NCI-H524 treated with DMSO at 0.1 percent for 48 hours (cell line): ENCODE results near the gene CCDC12.
A peak's percentile ranks its signal among the peaks of the same experiment; 100 is the strongest.
"Not testable (repeated sequence)": the region's sequence is repeated elsewhere in the genome, so short reads cannot be mapped to it uniquely, and the experiment has no call there.

Experiments
- DNase-seq: peaks from one replicate; lab custom pipeline; 2025; lab: John Stamatoyannopoulos, UW

CCDC12 gene

GRCh38 chr3:46922426-46922825 is 54.1 kb downstream of the CCDC12 start:
- DNase-seq = no peak

- no peak for DNase-seq
Observed at GRCh38 chr3:46921871-46922271, 54.7 kb downstream of the CCDC12 start.

GRCh38 chr3:46921041-46921440 is 55.5 kb downstream of the CCDC12 start:
- DNase-seq = no peak

- no peak for DNase-seq
Observed at GRCh38 chr3:46918634-46919033, 57.9 kb downstream of the CCDC12 start.

- DNase-seq = no peak
Observed at GRCh38 chr3:46918202-46918601, 58.3 kb downstream of the CCDC12 start.

- DNase-seq = no peak
Observed at GRCh38 chr3:46917257-46917656, 59.3 kb downstream of the CCDC12 start.

- DNase-seq = no peak
Observed at GRCh38 chr3:46916799-46917198, 59.7 kb downstream of the CCDC12 start.

GRCh38 chr3:46916278-46916677 is 60.3 kb downstream of the CCDC12 start:
- no peak for DNase-seq

GRCh38 chr3:46915297-46915822 is 61.2 kb downstream of the CCDC12 start:
- no peak for DNase-seq

- no peak for DNase-seq
Observed at GRCh38 chr3:46914849-46915248, 61.7 kb downstream of the CCDC12 start.

- no peak for DNase-seq
Observed at GRCh38 chr3:46913644-46914043, 62.9 kb downstream of the CCDC12 start.

GRCh38 chr3:46912986-46913385 is 63.6 kb downstream of the CCDC12 start:
- DNase-seq = no peak

- DNase-seq = not testable (repeated sequence)
Observed at GRCh38 chr3:46910914-46911313, 65.6 kb downstream of the CCDC12 start.

- no peak for DNase-seq
Observed at GRCh38 chr3:46910166-46910760, 66.3 kb downstream of the CCDC12 start.

GRCh38 chr3:46909535-46910161 is 66.9 kb downstream of the CCDC12 start:
- DNase-seq = peak; percentile 66

- no peak for DNase-seq
Observed at GRCh38 chr3:46908986-46909534, 67.5 kb downstream of the CCDC12 start.

GRCh38 chr3:46908294-46908985 is 68.1 kb downstream of the CCDC12 start:
- no peak for DNase-seq

- no peak for DNase-seq
Observed at GRCh38 chr3:46907960-46908293, 68.6 kb downstream of the CCDC12 start.

- DNase-seq = no peak
Observed at GRCh38 chr3:46907271-46907670, 69.3 kb downstream of the CCDC12 start.

GRCh38 chr3:46906471-46907058 is 70.0 kb downstream of the CCDC12 start:
- DNase-seq = no peak

GRCh38 chr3:46905661-46906451 is 70.7 kb downstream of the CCDC12 start:
- no peak for DNase-seq

GRCh38 chr3:46905213-46905560 is 71.4 kb downstream of the CCDC12 start:
- DNase-seq = no peak
